PC-9 (cell line): Measurements from ENCODE around the gene POLA2. TPM values are rescaled to one million over a fixed set of nuclear protein-coding genes. Genes with fewer than 3 reads are reported as not detected.
A peak's percentile ranks its signal among the peaks of the same experiment; 100 is the strongest.
"Not testable (repeated sequence)": the region's sequence is repeated elsewhere in the genome, so short reads cannot be mapped to it uniquely, and the experiment has no call there.

ENCODE experiments used
- BruUV-seq: library from RNA; stranded (reverse); fragments of 400-500 nt; replicated peaks from 2 replicates; lab custom pipeline; 2021; lab: Mats Ljungman, UMichigan
- CTCF ChIA-PET: fragments of 300-600 bp; sonication (Branson Sonifier 250); formaldehyde crosslinking; loops from one replicate; lab custom pipeline; 2022; ENCODE audit warnings: antibody characterized with exemption; lab: Charles Lee
- POLR2A ChIA-PET: fragments of 300-600 bp; sonication (Branson Sonifier 250); formaldehyde crosslinking; loops from one replicate; lab custom pipeline; 2022; ENCODE audit warnings: antibody characterized with exemption; ENCODE audit not compliant: unreplicated experiment; lab: Charles Lee
- DNase-seq, 2 experiments: peaks; one replicate each; pipeline versions ENCODE4 v3.0.0 to v3.0.0-alpha.2; 2015 to 2022; ENCODE audit warnings: mixed read lengths in 1 of 2
- H2AFZ ChIP-seq: fragments of 200-600 bp; sonication (generic); 2 replicates; pipeline ENCODE4 v1.8.1; 2017; ENCODE audit warnings: antibody characterized with exemption
- H3F3A ChIP-seq: fragments of 200-600 bp; sonication (generic); 2 replicates; pipeline ENCODE4 v1.8.1; 2017; ENCODE audit warnings: antibody characterized with exemption, mild to moderate bottlenecking, low read depth; ENCODE audit not compliant: insufficient read depth
- H3K27ac ChIP-seq: fragments of 200-600 bp; sonication (generic); 2 replicates; pipeline ENCODE4 v1.6.1; 2016; ENCODE audit warnings: mixed run types
- H3K27me3 ChIP-seq: fragments of 200-600 bp; sonication (generic); 2 replicates; pipeline ENCODE4 v1.6.1; 2016; ENCODE audit warnings: low read depth, mixed run types; ENCODE audit not compliant: insufficient read depth
- H3K36me3 ChIP-seq: fragments of 200-600 bp; sonication (generic); 2 replicates; pipeline ENCODE4 v1.6.1; 2016; ENCODE audit warnings: low read depth, mixed run types
- H3K4me1 ChIP-seq: fragments of 200-600 bp; sonication (generic); replicated peaks from 2 replicates; pipeline ENCODE4 v1.6.1; 2016; ENCODE audit warnings: mixed run types; ENCODE audit not compliant: insufficient read depth
- H3K4me2 ChIP-seq: fragments of 200-600 bp; sonication (generic); 2 replicates; pipeline ENCODE4 v1.6.1; 2017; ENCODE audit warnings: mixed run types
- H3K4me3 ChIP-seq: fragments of 200-600 bp; sonication (generic); 2 replicates; pipeline ENCODE4 v1.6.1; 2016; ENCODE audit warnings: mixed run types
- H3K79me2 ChIP-seq: fragments of 200-600 bp; sonication (generic); 2 replicates; pipeline ENCODE4 v1.6.1; 2017; ENCODE audit warnings: low read depth, mixed run types
- H3K9me2 ChIP-seq: fragments of 200-600 bp; sonication (generic); 2 replicates; pipeline ENCODE4 v1.8.1; 2017; ENCODE audit warnings: mild to moderate bottlenecking; ENCODE audit not compliant: insufficient read depth
- H3K9me3 ChIP-seq: fragments of 200-600 bp; sonication (generic); 2 replicates; pipeline ENCODE4 v1.8.1; 2016; ENCODE audit warnings: low read depth; ENCODE audit not compliant: insufficient read depth
- H4K20me1 ChIP-seq: fragments of 200-600 bp; sonication (generic); 2 replicates; pipeline ENCODE4 v1.8.1; 2017; ENCODE audit not compliant: insufficient read depth
- CTCF ChIP-seq: fragments of 200-600 bp; sonication (generic); conservative IDR thresholded peaks from 2 replicates; pipeline ENCODE4 v1.6.1; 2017; ENCODE audit warnings: mixed run types, antibody characterized with exemption, mild to moderate bottlenecking, moderate library complexity
- EZH2 ChIP-seq: fragments of 200-600 bp; sonication (generic); IDR thresholded peaks from 2 replicates; pipeline ENCODE4 v1.8.0; 2017; ENCODE audit warnings: antibody characterized with exemption, low read depth
- intact Hi-C: fragments of 100-400 bp; cut with micrococcal nuclease; formaldehyde crosslinking; loops from one replicate; pipeline ENCODE4 v1.10.0; 2022; ENCODE audit not compliant: unreplicated experiment
- total RNA-seq: library from RNA; stranded (reverse); gene quantifications from 2 replicates; pipeline ENCODE4 v1.2.3, GENCODE V29; 2021

Gene POLA2
- total RNA-seq, 1 experiment from 2014 or later = 39.3 TPM

GRCh38 chr11:65262776-65263175 lies 1.0 kb downstream of the POLA2 start:
- H3K79me2 ChIP-seq = peaks cover 40% of the 10 kb centered on the region
- H3K27ac ChIP-seq = no peak overlapping the region
- H2AFZ ChIP-seq = peak overlapping the region; percentile 95

DNA sequence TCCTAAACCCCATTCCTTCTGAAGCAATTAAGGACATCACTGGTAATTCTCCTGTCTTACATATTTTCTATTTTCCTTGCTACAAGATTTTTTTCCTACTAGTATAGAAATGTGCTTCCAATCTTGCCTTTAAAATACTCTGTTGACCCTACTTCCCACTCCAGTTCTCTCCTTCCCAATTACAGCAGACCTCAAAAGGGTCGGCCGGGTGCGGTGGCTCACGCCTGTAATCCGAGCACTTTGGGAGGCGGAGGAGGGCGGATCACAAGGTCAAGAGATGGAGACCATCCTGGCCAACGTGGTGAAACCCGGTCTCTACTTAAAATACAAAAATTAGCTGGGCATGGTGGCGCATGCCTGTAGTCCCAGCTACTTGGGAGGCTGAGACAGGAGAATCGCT lies 3.0 kb downstream of the POLA2 start:
- POLR2A ChIA-PET, H3K27ac ChIP-seq, DNase-seq, H3K4me2 ChIP-seq, H4K20me1 ChIP-seq, H2AFZ ChIP-seq, intact Hi-C loops, H3K9me3 ChIP-seq, CTCF ChIA-PET, BruUV-seq, H3F3A ChIP-seq, H3K4me3 ChIP-seq, H3K9me2 ChIP-seq, H3K27me3 ChIP-seq: not testable (repeated sequence)
- Histone ChIP-seq H3K79me2 (peaks cover 40% of the 10 kb centered on the region), H3K36me3 (peaks cover 14% of the 10 kb centered on the region; the same call in 1 of the 2 replicates), H3K4me1 (peaks cover 15% of the 10 kb centered on the region)

More at GRCh38 chr11:65262776-65263175, 1.0 kb downstream of the POLA2 start:
- no peaks in the 10 kb centered on the region for H3K9me2 ChIP-seq
- DNase-seq = no peak
- no TSS peak for BruUV-seq
- peak overlapping the region; percentile 99 for H3K4me2 ChIP-seq
- TF ChIP-seq CTCF (no peak), EZH2 (no peak)
- no peaks in the 10 kb centered on the region for H3K9me3 ChIP-seq
- H3F3A ChIP-seq = peaks cover 16% of the 10 kb centered on the region; the same call in 1 of the 2 replicates
- intact Hi-C loops = no loop called here
- no peaks in the 10 kb centered on the region for H4K20me1 ChIP-seq
- H3K4me3 ChIP-seq = peak overlapping the region; percentile 64
- peaks cover 8% of the 10 kb centered on the region; the same call in 1 of the 2 replicates for H3K36me3 ChIP-seq
- H3K4me1 ChIP-seq = peaks cover 15% of the 10 kb centered on the region
- ChIA-PET POLR2A (interaction anchor here (0.5 to 1.0 kb wide), 4 partner anchors 53 to 351 kb away, joined by 3 to 5 read pairs (median 4); partner anchors contain the start of gene MAP3K11), CTCF (interaction anchor here (0.6 to 2.4 kb wide), 8 partner anchors 12 to 1050 kb away, joined by 3 to 13 read pairs (median 3); no protein-coding TSS in a partner anchor)
- H3K27me3 ChIP-seq = no peaks in the 10 kb centered on the region

- TF ChIP-seq EZH2 = no peak
- no peak for TF ChIP-seq CTCF
- no peak overlapping the region for H3K27ac ChIP-seq
- no peak overlapping the region for H3K4me3 ChIP-seq
- peaks cover 2% of the 10 kb centered on the region; the same call in 1 of the 2 replicates for H3F3A ChIP-seq
- no peaks in the 10 kb centered on the region for H3K9me2 ChIP-seq
- no peak overlapping the region for H2AFZ ChIP-seq
- no peaks in the 10 kb centered on the region for H3K27me3 ChIP-seq
- peaks cover 40% of the 10 kb centered on the region for H3K79me2 ChIP-seq
- peaks cover 10% of the 10 kb centered on the region; the same call in 1 of the 2 replicates for H3K4me1 ChIP-seq
- POLR2A ChIA-PET = no interaction called here
- no peak for DNase-seq
- H3K4me2 ChIP-seq = no peak overlapping the region
- H3K36me3 ChIP-seq = peaks cover 20% of the 10 kb centered on the region; the same call in 1 of the 2 replicates
- CTCF ChIA-PET = no interaction called here
- intact Hi-C loops = no loop called here
- no peaks in the 10 kb centered on the region for H4K20me1 ChIP-seq
- no TSS peak for BruUV-seq
- H3K9me3 ChIP-seq = no peaks in the 10 kb centered on the region
Observed at GRCh38 chr11:65266210-65266609, 4.4 kb downstream of the POLA2 start.
